Psoas muscle (tissue), 8 donors: ENCODE data around the gene LRRC4C. TPM values are rescaled to one million over a fixed set of nuclear protein-coding genes. Genes with fewer than 3 reads are reported as not detected.

Experiments used
- ATAC-seq, 4 donors: fragments of 200-7000 bp; cut with Tn5 transposase; one replicate each; pipeline ENCODE4 v1.9.1; 2020; ENCODE audit warnings: moderate library complexity in 3 of 4, mild to moderate bottlenecking in 2 of 4
- DNase-seq, 2 donors: peaks; one replicate each; pipeline ENCODE4 v3.0.0-alpha.2; 2020
- H3K27ac ChIP-seq: fragments of 200-600 bp; one replicate; pipeline ENCODE4 v1.8.0; 2022
- H3K27me3 ChIP-seq, 3 donors: fragments of 200-600 bp in 1 of 3; one replicate each; pipeline versions ENCODE4 v1.6.1 to v1.8.0; 2013 to 2022; ENCODE audit warnings: low read length in 2 of 3, mild to moderate bottlenecking in 2 of 3, moderate library complexity in 1 of 3; ENCODE audit not compliant: insufficient read depth in 3 of 3
- H3K36me3 ChIP-seq, 2 donors: fragments of 200-600 bp in 1 of 2; one replicate each; pipeline versions ENCODE4 v1.6.1 to v1.8.0; 2013 to 2022; ENCODE audit warnings: low read depth in 1 of 2, mild to moderate bottlenecking in 1 of 2, moderate library complexity in 1 of 2; ENCODE audit not compliant: insufficient read depth in 1 of 2
- H3K4me1 ChIP-seq: fragments of 200-600 bp; one replicate; pipeline ENCODE4 v1.8.0; 2022
- H3K4me3 ChIP-seq: fragments of 200-600 bp; one replicate; pipeline ENCODE4 v1.8.0; 2022; ENCODE audit warnings: mild to moderate bottlenecking
- H3K9me3 ChIP-seq: fragments of 200-600 bp; one replicate; pipeline ENCODE4 v1.8.0; 2022
- CTCF ChIP-seq: fragments of 200-600 bp; IDR thresholded peaks from one replicate; pipeline ENCODE4 v1.8.0; 2022; ENCODE audit warnings: antibody characterized with exemption
- WGBS, 3 donors: extraction: QIAGEN DNeasy Blood & Tissue Kit; methylation state at CpG; one replicate each; pipeline versions ENCODE4 v1.1.6 to v1.1.7; 2013; 5-methylcytosine and 5-hydroxymethylcytosine counted together
- intact Hi-C, 2 donors: fragments of 100-400 bp; cut with DNase I; formaldehyde crosslinking; loops; one replicate each; pipeline versions ENCODE4 v1.11.0 to v1.14.2; 2022
- polyA plus RNA-seq, 3 donors: library from polyadenylated mRNA; stranded (reverse); fragments of 200-250 nt; gene quantifications; one replicate each; pipeline ENCODE4 v1.2.3, GENCODE V29; 2013
- total RNA-seq, 4 donors: library from RNA; stranded (reverse); fragmentation: NEBNext Ultra II Directional in 2 of 4; extraction: Animal tissue kit (Norgen Biotek cat#: 25700) in 2 of 4; gene quantifications; one replicate each; pipeline versions ENCODE4 v1.2.1 to v1.2.4, GENCODE V29; 2021 to 2023
- donor health status: healthy with polysubstance abuse.
- donor health status: DM: no; HTN: no; CAD: no; lungs with moderate emphysema.
- donor health status: Bipolar disorder and iron deficiency.
- donor health status: healthy.
- donor health status: DM: yes; HTN: yes; CAD: no.
- donor health status: DM: no; HTN: no; CAD: no.
- donor health status: DM: no; HTN: no; CAD: no.
- donor health status: DM: yes; HTN: yes; CAD: no.

LRRC4C gene
- total and polyA plus RNA-seq, 7 donors = 0.04 to 0.34 (median 0.12) TPM; not detected in 1

DNA sequence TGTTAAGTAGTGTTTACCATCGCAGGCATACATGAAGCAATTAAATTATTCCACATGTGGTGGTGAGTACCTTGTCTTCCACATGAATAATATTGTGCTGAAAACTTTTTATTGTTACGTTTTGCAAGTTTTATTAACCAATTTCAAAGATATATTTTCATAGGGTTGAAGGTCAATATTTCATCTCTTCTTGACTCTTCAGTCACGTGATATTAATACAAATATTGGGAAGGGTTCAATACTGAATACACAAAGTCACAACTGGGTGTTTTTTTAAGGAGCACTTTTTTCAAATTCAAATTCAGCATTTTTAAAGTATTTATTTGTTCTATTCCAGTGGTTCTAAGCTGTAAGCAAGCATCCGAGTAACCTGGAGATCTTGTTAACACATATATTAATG lies 348.9 kb downstream of the LRRC4C start:
- no peaks in the 10 kb centered on the region for H3K27me3 ChIP-seq
- no peak overlapping the region for H3K27ac ChIP-seq
- intact Hi-C loops = no loop called here
- DNase-seq = no peak
- no peaks in the 10 kb centered on the region for H3K36me3 ChIP-seq
- TF ChIP-seq CTCF = no peak
- ATAC-seq = no peak
- no peak overlapping the region for H3K4me3 ChIP-seq
- H3K4me1 ChIP-seq = no peaks in the 10 kb centered on the region
- no peaks in the 10 kb centered on the region for H3K9me3 ChIP-seq
- 58 to 70% (median 68%) methylated on average over 4 of the region's 4 CpGs for WGBS, 3 donors

- intact Hi-C loops = no loop called here
- no peak for TF ChIP-seq CTCF
- Histone ChIP-seq H3K4me1 (no peaks in the 10 kb centered on the region), H3K27ac (no peak overlapping the region), H3K36me3 (no peaks in the 10 kb centered on the region), H3K27me3 (no peaks in the 10 kb centered on the region), H3K9me3 (no peaks in the 10 kb centered on the region), H3K4me3 (no peak overlapping the region)
- ATAC-seq (no peak), DNase-seq (no peak)
- 82 to 91% (median 85%) methylated on average over 4 of the region's 4 CpGs for WGBS, 3 donors
These were observed 357.0 kb downstream of the LRRC4C start for GRCh38 chr11:41102471-41102870.

GRCh38 chr11:41099654-41100053 lies 359.8 kb downstream of the LRRC4C start:
- 61 to 72% (median 67%) methylated on average over 1 of the region's 1 CpG for WGBS, 3 donors
- no peak for TF ChIP-seq CTCF

GRCh38 chr11:41085123-41085522 lies 374.3 kb downstream of the LRRC4C start:
- WGBS, 3 donors = 57 to 62% (median 59%) methylated on average over 1 of the region's 1 CpG
- no peaks in the 10 kb centered on the region for H3K9me3 ChIP-seq

More at GRCh38 chr11:41099654-41100053, 359.8 kb downstream of the LRRC4C start:
- no peaks in the 10 kb centered on the region for H3K27me3 ChIP-seq
- intact Hi-C loops = no loop called here
- no peak overlapping the region for H3K27ac ChIP-seq
- H3K9me3 ChIP-seq = no peaks in the 10 kb centered on the region
- no peak overlapping the region for H3K4me3 ChIP-seq
- no peaks in the 10 kb centered on the region for H3K4me1 ChIP-seq
- DNase-seq (no peak), ATAC-seq (no peak)
- H3K36me3 ChIP-seq = no peaks in the 10 kb centered on the region

More at GRCh38 chr11:41085123-41085522, 374.3 kb downstream of the LRRC4C start:
- Histone ChIP-seq H3K27me3 (no peaks in the 10 kb centered on the region), H3K4me1 (no peaks in the 10 kb centered on the region), H3K4me3 (no peak overlapping the region), H3K27ac (no peak overlapping the region), H3K36me3 (no peaks in the 10 kb centered on the region)
- DNase-seq = no peak
- TF ChIP-seq CTCF = no peak
- intact Hi-C loops = loop anchor here in 1 of 2 donors (5.0 kb wide), 1 partner anchor 1083 kb away; no protein-coding TSS in a partner anchor
- no peak for ATAC-seq
